ENCODE measurements around the gene IP6K3. TPM values are rescaled to one million over a fixed set of nuclear protein-coding genes. Genes with fewer than 3 reads are reported as not detected.

Gene IP6K3
- total RNA-seq, 4 donors from 2014 or later: 0.19 to 2.2 (median 0.45) TPM

- ATAC-seq (ENCODE audit: low FRiP score) (peak; percentile 90), DNase-seq (ENCODE audit: low spot score) (no peak)
- peak in 2 of 3 donors; percentile 68 to 83 for TF ChIP-seq CTCF (IDR thresholded peaks at IDR 0.05)
These were observed 24.7 kb upstream of the IP6K3 start for GRCh38 chr6:33771146-33772081.

GRCh38 chr6:33770833-33771145 is 24.1 kb upstream of the IP6K3 start:
- TF ChIP-seq CTCF (IDR thresholded peaks at IDR 0.05): no peak
- DNase-seq (ENCODE audit: low spot score): no peak
- ATAC-seq (ENCODE audit: low FRiP score): no peak

GRCh38 chr6:33770124-33770832 is 23.6 kb upstream of the IP6K3 start:
- no peak for ATAC-seq (ENCODE audit: low FRiP score)
- TF ChIP-seq CTCF (IDR thresholded peaks at IDR 0.05): no peak
- DNase-seq (ENCODE audit: low spot score): no peak

GRCh38 chr6:33769248-33769821 is 22.6 kb upstream of the IP6K3 start:
- no peak for TF ChIP-seq CTCF (IDR thresholded peaks at IDR 0.05)
- no peak for DNase-seq (ENCODE audit: low spot score)
- ATAC-seq (ENCODE audit: low FRiP score): no peak

- TF ChIP-seq CTCF (IDR thresholded peaks at IDR 0.05): peak in 1 of 3 donors; percentile 8
- DNase-seq (ENCODE audit: low spot score) (peak; percentile 82), ATAC-seq (ENCODE audit: low FRiP score) (no peak)
These were observed 22.0 kb upstream of the IP6K3 start for GRCh38 chr6:33768644-33769120.

- TF ChIP-seq CTCF (IDR thresholded peaks at IDR 0.05): no peak
- DNase-seq (ENCODE audit: low spot score): no peak
- ATAC-seq (ENCODE audit: low FRiP score): no peak
These were observed 20.5 kb upstream of the IP6K3 start for GRCh38 chr6:33766921-33767907.
